ENCODE results near the gene DVL1.
"Not testable (repeated sequence)": the region's sequence is repeated elsewhere in the genome, so short reads cannot be mapped to it uniquely, and the experiment has no call there.

DVL1 gene

GRCh38 chr1:1349256-1350012 is at the start of gene DVL1:
TSS of gene DVL1 (minus strand) at chr1:1349418. CDS start at chr1:1349065, 353 bp downstream.
- peak in 10 of 14 donors; percentile 26 to 79 (median 54) for DNase-seq

DNA sequence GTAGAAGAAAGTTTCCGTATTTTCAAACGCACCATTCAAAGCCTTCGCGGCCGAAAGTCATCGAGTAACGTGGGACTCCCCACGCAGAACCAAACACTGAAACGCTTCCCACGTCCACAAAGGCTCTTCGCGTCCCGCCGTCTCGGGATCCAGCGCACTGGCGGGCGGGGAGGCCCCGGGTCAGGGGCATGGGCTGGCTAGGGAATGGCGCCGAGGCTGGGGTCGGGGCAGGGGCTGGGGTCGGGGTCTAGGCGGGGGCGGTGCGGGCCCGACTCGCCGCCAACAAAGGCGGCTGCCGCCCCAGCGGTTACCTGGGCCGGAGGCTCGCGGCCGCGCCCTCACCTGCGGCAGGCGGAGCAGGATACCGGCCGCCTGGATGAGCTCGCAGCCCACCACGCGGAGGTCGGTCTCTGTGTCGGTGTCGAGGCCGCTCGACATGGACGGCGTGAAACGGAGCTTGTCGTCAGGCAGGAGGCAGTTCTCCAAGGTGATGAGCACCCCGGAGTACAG is 49.5 kb upstream of the DVL1 start:
- DNase-seq, result no peak

GRCh38 chr1:1397839-1398523 is 48.8 kb upstream of the DVL1 start:
- DNase-seq, result no peak

DNA sequence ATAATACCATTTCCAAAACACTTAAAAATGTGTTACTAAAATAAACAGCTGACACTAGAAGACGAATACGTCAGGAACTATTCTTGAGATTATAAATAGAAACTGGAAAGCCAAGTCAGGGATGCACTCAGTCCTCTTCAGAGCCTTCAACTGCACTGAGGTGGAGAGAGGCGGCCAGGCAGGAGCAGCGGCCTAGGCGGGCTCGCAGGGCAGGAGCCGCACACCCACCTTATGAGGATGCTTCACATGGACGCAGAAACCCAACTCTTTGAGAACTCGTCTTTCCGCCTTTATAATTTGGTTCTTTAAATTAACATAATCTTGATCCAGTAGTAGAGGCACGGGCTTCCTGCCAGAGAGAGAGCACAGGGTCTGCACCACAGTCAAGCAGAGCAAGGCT is 45.9 kb upstream of the DVL1 start:
- no peak for DNase-seq

GRCh38 chr1:1394116-1394515 is 44.9 kb upstream of the DVL1 start:
- no peak for DNase-seq

DNA sequence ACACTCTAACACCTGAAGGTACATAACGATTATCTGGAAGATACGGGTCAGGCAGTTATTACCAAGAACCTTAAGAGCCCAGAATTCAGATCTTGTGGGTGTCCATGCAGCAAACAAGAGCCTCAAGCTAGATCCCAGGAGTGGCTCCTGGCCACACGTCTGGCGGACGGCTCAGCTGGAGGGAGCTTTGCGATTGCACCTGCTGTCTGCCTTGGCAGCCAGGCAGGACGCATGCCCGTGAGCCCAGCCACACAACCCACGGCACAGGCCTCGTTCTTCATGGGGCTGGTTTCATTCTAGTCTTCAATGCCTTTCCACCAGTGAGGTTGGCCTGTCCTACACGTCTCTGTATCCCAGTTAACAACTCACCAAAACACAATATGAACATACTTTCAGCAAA is 44.2 kb upstream of the DVL1 start:
- no peak for DNase-seq

DNA sequence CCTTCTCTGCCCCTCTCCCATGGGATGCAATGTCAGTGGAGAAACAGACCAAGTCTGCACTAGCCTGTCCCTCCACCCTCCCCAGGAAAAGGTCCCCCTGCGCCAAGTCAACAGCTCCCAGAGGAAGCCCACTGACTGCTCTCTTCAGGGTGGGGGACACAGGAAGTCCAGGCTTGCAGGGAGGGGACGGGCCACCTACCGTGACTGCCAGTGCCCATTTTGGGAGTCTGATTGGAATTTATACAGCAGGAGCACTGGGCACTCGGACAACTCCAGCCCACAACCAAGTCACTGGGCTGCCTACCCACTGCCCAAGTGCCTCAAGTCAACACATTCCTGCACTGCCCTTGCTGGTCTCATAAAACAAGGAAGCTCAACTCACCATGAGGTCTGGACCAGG is 43.8 kb upstream of the DVL1 start:
- no peak for DNase-seq

DNA sequence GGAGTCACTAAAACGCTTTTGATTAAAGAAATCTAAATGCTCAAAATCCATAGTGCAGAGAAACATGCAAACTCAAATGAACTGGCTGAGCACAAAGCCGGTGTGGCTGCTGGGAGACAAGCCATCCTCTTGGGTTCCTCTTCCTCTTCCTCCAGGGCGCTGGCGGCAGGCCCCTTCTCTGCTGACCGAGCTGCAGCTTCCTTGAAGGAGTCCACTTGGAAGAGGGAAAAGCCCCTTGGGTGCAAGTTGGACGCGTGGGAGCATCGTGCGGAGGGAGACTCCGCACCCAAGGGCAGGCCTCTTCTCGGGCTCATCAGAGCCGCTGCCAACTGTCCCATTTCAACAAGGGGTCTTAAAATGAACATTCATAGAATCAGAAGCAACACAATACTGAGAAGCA is 42.0 kb upstream of the DVL1 start:
- DNase-seq, result no peak

DNA sequence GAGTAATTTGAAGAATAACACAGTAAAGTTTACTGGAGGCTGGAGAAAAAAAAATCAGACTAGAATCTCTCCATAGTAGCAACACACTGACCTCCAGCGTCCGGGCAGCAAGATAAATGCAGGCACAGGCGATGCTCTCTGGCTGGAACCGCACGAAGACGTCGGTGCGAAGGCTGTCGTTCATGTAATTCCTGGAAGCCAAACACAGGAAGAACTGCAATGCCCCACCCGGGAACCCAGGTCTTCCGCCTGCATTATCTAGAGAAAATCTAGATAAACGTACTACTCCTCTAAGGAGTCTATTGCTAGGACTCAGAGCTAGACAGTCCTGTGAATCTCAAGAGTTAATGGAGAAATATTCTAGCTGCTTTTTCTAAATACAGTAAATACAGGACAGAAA is 41.5 kb upstream of the DVL1 start:
- no peak for DNase-seq

- no peak for DNase-seq
Measured at GRCh38 chr1:1388078-1388472, 38.9 kb upstream of the DVL1 start.

DNA sequence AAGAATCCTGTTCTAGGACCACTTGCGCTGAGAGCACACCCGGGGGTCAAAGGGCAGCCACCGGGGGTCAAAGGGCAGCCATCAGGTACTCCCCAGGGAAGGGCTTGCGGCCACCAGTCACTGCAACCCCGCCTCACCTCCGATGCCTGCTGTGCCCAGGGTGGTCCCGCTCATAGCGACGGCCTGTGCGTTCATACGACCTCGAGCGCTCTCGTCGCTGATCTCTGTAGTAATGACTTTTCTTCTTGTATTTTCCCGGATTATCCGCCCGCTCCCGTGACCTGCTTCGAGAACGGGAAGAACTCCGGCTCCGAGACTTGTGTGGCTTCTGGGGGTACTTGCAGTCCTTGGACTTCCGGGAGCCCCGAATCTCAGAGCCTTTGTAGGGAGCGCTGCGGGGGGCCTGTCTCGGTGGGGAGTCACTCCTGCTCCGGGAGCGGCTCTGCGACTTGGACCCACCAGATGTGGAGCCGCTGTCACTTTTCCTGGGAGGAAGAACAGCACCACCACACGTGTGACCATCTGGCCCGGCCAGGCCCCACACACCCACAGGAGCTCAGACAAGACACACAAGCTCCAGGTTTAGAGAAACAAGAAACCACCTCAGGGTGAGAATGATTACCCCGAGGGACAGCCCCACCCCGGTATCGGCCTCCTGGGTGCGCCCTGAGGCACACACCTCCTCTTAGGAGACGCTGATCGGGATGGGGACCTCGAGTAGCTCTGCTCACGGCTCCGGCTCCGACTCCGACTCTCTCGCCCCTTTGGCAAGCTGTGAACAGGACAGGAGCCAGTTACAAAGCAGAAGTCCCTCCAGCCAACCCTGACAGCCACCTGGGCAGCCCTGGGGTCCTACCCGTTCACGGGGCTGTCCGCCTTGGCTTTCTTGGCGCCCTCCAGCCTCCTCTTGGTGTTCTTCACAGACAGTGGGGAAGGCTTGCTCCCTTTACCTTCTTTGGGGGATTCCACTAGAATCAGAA is 38.2 kb upstream of the DVL1 start:
- DNase-seq, result no peak

- DNase-seq, result no peak
Measured at GRCh38 chr1:1385931-1386330, 36.7 kb upstream of the DVL1 start.

- not testable (repeated sequence) for DNase-seq
Measured at GRCh38 chr1:1385339-1385738, 36.1 kb upstream of the DVL1 start.

- DNase-seq, result no peak
Measured at GRCh38 chr1:1381294-1381693, 32.1 kb upstream of the DVL1 start.

DNA sequence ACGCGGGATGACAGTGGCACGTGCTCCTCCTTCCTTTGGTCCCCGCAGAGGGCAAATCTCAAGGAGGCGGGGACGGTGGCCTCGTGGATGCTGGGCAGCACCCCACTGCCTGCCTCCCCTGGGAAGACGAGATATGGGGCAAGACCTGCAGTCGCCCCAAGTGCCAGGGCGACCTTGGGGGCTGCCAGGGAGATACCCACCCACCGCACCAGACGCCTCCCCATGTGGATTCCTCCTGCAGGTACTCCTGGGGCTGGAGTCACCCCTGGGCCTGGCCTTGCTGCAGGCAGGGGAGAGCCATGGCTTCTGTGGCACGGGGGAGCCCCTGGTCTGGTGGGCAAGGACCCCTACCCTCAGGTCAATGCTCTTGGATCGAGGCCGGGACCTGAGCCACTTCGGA is 31.6 kb upstream of the DVL1 start:
- no peak for DNase-seq

- no peak for DNase-seq
Measured at GRCh38 chr1:1377540-1378205, 28.5 kb upstream of the DVL1 start.

DNA sequence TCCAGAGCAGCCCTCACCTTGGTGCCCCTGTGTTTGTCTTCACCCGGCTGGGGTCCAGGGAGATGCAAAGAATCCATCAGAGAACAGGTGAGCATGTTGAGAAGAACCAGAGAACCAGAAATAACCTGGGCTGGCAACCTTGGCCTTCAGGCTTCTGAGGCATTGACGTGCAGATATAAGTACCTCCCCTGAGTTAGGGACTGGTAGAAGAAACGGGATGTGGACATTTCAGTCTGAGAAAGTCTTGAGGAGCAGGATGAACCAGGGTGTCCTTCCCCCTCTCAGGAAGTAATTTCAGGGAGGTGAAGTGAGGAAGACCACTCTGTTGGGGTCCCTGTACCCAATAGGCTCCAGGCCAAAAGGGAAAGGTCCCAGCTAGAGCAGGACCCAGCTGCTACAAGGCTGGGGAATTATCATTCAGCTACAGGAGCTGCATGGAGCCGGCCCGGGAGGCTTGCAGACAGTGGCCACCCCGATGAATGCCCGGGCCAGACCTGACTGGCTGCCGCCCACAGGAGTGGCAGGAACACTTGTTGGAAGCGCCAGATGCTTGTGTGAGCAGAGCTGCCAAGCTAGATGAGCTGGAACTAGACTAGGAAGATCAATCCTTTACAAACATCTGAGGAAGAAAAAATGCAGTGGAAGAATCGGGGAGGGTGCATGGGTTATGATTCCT is 27.5 kb upstream of the DVL1 start:
- no peak for DNase-seq

GRCh38 chr1:1374929-1375662 is 25.9 kb upstream of the DVL1 start, which contains the start of gene AURKAIP1:
TSS of gene AURKAIP1 (minus strand) at chr1:1375207. CDS start at chr1:1374756, 451 bp downstream.
- peak; percentile 72 to 99 (median 97) for DNase-seq

DNA sequence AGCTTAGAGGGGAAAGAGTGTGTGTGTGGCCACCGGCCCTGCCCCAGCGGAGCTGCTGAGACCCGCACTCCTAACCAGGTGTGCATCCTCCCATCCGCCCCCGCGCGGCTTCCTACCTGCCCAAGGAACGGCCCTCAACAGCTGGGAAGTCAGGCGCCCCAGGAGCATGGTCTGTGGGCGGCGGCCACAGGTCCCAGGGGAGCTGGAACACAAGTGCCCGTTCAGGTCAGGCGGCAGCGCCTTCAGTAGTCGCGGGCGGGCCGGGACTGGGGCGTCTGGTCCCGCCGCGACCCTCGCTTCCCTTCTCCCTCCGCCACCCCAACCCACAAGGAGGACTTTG is 25.3 kb upstream of the DVL1 start:
- DNase-seq, result no peak

GRCh38 chr1:1373815-1374588 is 24.8 kb upstream of the DVL1 start:
- no peak for DNase-seq

All from C1 segment of cervical spinal cord (tissue), 14 donors.